ENCODE measurements around the gene BPIFB6. TPM values are rescaled to one million over a fixed set of nuclear protein-coding genes. Genes with fewer than 3 reads are reported as not detected.

The BPIFB6 gene
- total RNA-seq, 1 experiment from 2014 or later: not detected

- DNase-seq (ENCODE audit: low spot score): no peak
Observed at GRCh38 chr20:33015700-33016580, 15.5 kb upstream of the BPIFB6 start.

- no peak for DNase-seq (ENCODE audit: low spot score)
Observed at GRCh38 chr20:33016581-33017109, 14.8 kb upstream of the BPIFB6 start.

GRCh38 chr20:33017542-33017941 is 13.9 kb upstream of the BPIFB6 start:
- no peak for DNase-seq (ENCODE audit: low spot score)

- no peak for DNase-seq (ENCODE audit: low spot score)
Observed at GRCh38 chr20:33018169-33018931, 13.1 kb upstream of the BPIFB6 start.

- DNase-seq (ENCODE audit: low spot score): no peak
Observed at GRCh38 chr20:33019465-33020277, 11.8 kb upstream of the BPIFB6 start.

- no peak for DNase-seq (ENCODE audit: low spot score)
Observed at GRCh38 chr20:33020278-33021161, 10.9 kb upstream of the BPIFB6 start.

- no peak for DNase-seq (ENCODE audit: low spot score)
Observed at GRCh38 chr20:33021879-33022278, 9.6 kb upstream of the BPIFB6 start.

GRCh38 chr20:33022289-33022688 is 9.2 kb upstream of the BPIFB6 start:
- DNase-seq (ENCODE audit: low spot score): no peak

GRCh38 chr20:33022694-33023438 is 8.6 kb upstream of the BPIFB6 start:
- no peak for DNase-seq (ENCODE audit: low spot score)

- DNase-seq (ENCODE audit: low spot score): no peak
Observed at GRCh38 chr20:33023439-33024242, 7.8 kb upstream of the BPIFB6 start.

GRCh38 chr20:33024243-33024560 is 7.2 kb upstream of the BPIFB6 start:
- no peak for DNase-seq (ENCODE audit: low spot score)

GRCh38 chr20:33024609-33025317 is 6.7 kb upstream of the BPIFB6 start:
- no peak for DNase-seq (ENCODE audit: low spot score)

- DNase-seq (ENCODE audit: low spot score): no peak
Observed at GRCh38 chr20:33025318-33025876, 6.1 kb upstream of the BPIFB6 start.

- no peak for DNase-seq (ENCODE audit: low spot score)
Observed at GRCh38 chr20:33026072-33026778, 5.2 kb upstream of the BPIFB6 start.

GRCh38 chr20:33026779-33027759 is 4.4 kb upstream of the BPIFB6 start:
- no peak for DNase-seq (ENCODE audit: low spot score)
